Fibroblast of lung (primary cell): Measurements from ENCODE around the gene BMP6. TPM values are rescaled to one million over a fixed set of nuclear protein-coding genes. Genes with fewer than 3 reads are reported as not detected.

Source experiments
- DNase-seq, 2 donors: peaks; one replicate each; pipeline versions ENCODE4 v3.0.0 to v3.0.0-alpha.2; 2010; ENCODE audit warnings: low read depth in 2 of 2
- H2AFZ ChIP-seq: 2 replicates; pipeline ENCODE4 v1.5.1; 2012; ENCODE audit warnings: low read length, control low read depth, inconsistent platforms
- H3K27ac ChIP-seq: 2 replicates; pipeline ENCODE4 v1.5.1; 2011; ENCODE audit warnings: low read length, control low read depth; ENCODE audit not compliant: insufficient read depth
- H3K27me3 ChIP-seq: 2 replicates; pipeline ENCODE4 v1.5.1; 2011; ENCODE audit warnings: mild to moderate bottlenecking, low read length; ENCODE audit not compliant: control insufficient read depth, insufficient read depth
- H3K36me3 ChIP-seq: 2 replicates; pipeline ENCODE4 v1.5.1; 2011; ENCODE audit warnings: low read length; ENCODE audit not compliant: control insufficient read depth, insufficient read depth
- H3K4me1 ChIP-seq: 2 replicates; pipeline ENCODE4 v1.5.1; 2011; ENCODE audit warnings: low read length; ENCODE audit not compliant: control insufficient read depth, insufficient read depth; ENCODE audit errors: extremely low read depth
- H3K4me2 ChIP-seq: 2 replicates; pipeline ENCODE4 v1.5.1; 2011; ENCODE audit warnings: low read length, control low read depth; ENCODE audit not compliant: insufficient read depth; ENCODE audit errors: extremely low read depth
- H3K4me3 ChIP-seq, 4 experiments: fragments of 200-600 bp in 1 of 4; sonication (generic) in 1 of 4; replicated peaks in 1 of 4; 2 replicates each; pipeline ENCODE4 v1.5.1; 2011 to 2016; ENCODE audit warnings: low read length in 4 of 4, low read depth in 3 of 4, mild to moderate bottlenecking in 3 of 4, control low read depth in 2 of 4, inconsistent platforms in 1 of 4, mixed read lengths in 1 of 4; ENCODE audit not compliant: insufficient read depth in 1 of 4; ENCODE audit errors: control extremely low read depth in 1 of 4
- H3K79me2 ChIP-seq: 2 replicates; pipeline ENCODE4 v1.5.1; 2012; ENCODE audit warnings: mild to moderate bottlenecking, low read length, inconsistent platforms; ENCODE audit not compliant: control insufficient read depth, insufficient read depth
- H3K9ac ChIP-seq: 2 replicates; pipeline ENCODE4 v1.5.1; 2011; ENCODE audit warnings: mild to moderate bottlenecking, low read length, control low read depth; ENCODE audit not compliant: insufficient read depth
- H3K9me3 ChIP-seq: 2 replicates; pipeline ENCODE4 v1.5.1; 2012; ENCODE audit warnings: low read depth, low read length; ENCODE audit not compliant: control insufficient read depth, insufficient read depth
- H4K20me1 ChIP-seq: 2 replicates; pipeline ENCODE4 v1.5.1; 2011; ENCODE audit warnings: low read length; ENCODE audit not compliant: control insufficient read depth, insufficient read depth; ENCODE audit errors: extremely low read depth
- EZH2 ChIP-seq: IDR thresholded peaks from 2 replicates; pipeline ENCODE4 v1.5.1; 2012; ENCODE audit warnings: low read length, control low read depth, mild to moderate bottlenecking; ENCODE audit errors: missing control alignments
- polyA plus RNA-seq, 2 donors: library from polyadenylated mRNA; depleted of rRNA in 1 of 2; stranded (reverse) in 1 of 2; unstranded in 1 of 2; fragments of >200 nt; gene quantifications; 2 replicates each; pipeline ENCODE4 v1.2.1, GENCODE V29; 2011 to 2012; ENCODE audit warnings: missing spikeins in 1 of 2
- total RNA-seq: library from RNA; depleted of rRNA; stranded (reverse); fragments of >200 nt; gene quantifications from 2 replicates; pipeline ENCODE4 v1.2.1, GENCODE V29; 2014
- TF ChIP-seq, protein P1 (sequence below), 2 donors: IDR thresholded peaks in 1 of 2; conservative IDR thresholded peaks in 1 of 2; 1 replicate in 1 of 2; 2 replicates in 1 of 2; pipeline ENCODE4 v1.5.1; 2011 to 2012; ENCODE audit warnings: low read length in 2 of 2, control low read depth in 1 of 2, inconsistent platforms in 1 of 2, low read depth in 1 of 2, mild to moderate bottlenecking in 1 of 2

The BMP6 gene
- total and polyA plus RNA-seq, 2 donors (not counting 1 experiment from before 2014, with no cell fraction given) = under 0.01 to 0.20 TPM

DNA sequence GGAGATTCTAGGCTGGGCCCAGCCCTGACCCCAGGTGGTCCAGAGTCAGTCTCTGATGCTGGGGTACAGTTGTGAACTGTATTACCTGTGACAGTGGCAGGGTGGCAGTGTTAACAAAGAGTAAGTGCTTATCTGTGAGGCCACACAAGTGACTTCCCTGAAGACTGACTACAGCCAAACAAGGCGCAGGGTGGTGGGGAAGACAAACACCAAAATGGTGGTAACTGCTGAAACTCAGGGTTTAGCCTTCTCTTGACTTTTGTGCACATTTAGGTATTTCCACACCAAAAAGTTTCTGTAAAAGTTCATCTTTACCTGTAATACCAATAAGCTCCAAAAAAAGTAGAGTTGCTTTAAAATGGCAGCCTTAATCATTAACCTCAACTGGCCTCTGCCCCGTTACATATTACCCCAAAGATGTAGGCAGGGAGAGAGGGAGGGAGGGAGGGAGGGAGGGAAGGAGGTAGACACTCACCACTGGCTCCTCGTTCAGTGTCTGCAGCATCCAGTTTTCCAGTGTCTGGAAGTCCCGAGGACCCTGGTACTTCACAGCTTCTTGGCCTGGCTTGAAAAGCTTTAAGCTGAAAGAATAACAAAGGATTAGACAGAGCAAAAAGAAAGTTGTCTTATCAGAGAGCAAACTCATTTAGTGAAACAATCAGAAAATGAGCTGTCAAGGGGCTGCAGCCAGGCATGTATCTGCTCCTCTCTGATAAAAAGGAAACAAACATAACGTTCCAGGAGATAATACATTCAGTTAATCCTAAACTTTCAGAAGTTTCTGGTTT lies 173.4 kb downstream of the BMP6 start:
- Histone ChIP-seq H3K4me1 (no peaks in the 10 kb centered on the region), H3K9ac (no peak overlapping the region), H3K9me3 (no peaks in the 10 kb centered on the region), H3K79me2 (no peaks in the 10 kb centered on the region), H3K27me3 (no peaks in the 10 kb centered on the region), H3K4me3 (no peak overlapping the region), H2AFZ (no peak overlapping the region), H4K20me1 (no peaks in the 10 kb centered on the region), H3K4me2 (no peak overlapping the region), H3K36me3 (peaks cover 31% of the 10 kb centered on the region), H3K27ac (no peak overlapping the region)
- TF ChIP-seq EZH2 = no peak
- peak in 1 of 2 donors; percentile 13 for DNase-seq

DNA sequence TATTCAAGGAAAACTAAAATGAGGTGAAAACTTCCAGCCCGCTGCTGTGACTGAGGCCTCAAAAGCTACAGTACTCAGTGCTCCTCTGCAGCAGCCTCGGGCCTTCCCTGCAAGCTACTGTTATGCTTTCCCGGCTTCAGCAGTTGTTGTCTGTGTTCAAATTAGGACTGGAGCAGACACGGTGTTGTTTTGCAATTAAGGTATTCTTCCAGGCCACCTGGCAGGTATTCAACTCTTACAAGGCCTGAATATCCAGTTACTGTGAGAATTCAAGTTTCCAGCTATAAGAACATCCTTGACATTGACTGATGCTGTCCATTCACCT lies 174.0 kb downstream of the BMP6 start:
- Histone ChIP-seq H3K4me1 (no peaks in the 10 kb centered on the region), H4K20me1 (no peaks in the 10 kb centered on the region), H3K4me3 (no peak overlapping the region), H3K27ac (no peak overlapping the region), H3K79me2 (peaks cover 3% of the 10 kb centered on the region), H3K4me2 (no peak overlapping the region), H3K9ac (no peak overlapping the region), H3K36me3 (peaks cover 31% of the 10 kb centered on the region), H3K27me3 (no peaks in the 10 kb centered on the region), H2AFZ (no peak overlapping the region), H3K9me3 (no peaks in the 10 kb centered on the region)
- no peak for DNase-seq
- TF ChIP-seq EZH2 = no peak
- TF ChIP-seq, protein P1, sequence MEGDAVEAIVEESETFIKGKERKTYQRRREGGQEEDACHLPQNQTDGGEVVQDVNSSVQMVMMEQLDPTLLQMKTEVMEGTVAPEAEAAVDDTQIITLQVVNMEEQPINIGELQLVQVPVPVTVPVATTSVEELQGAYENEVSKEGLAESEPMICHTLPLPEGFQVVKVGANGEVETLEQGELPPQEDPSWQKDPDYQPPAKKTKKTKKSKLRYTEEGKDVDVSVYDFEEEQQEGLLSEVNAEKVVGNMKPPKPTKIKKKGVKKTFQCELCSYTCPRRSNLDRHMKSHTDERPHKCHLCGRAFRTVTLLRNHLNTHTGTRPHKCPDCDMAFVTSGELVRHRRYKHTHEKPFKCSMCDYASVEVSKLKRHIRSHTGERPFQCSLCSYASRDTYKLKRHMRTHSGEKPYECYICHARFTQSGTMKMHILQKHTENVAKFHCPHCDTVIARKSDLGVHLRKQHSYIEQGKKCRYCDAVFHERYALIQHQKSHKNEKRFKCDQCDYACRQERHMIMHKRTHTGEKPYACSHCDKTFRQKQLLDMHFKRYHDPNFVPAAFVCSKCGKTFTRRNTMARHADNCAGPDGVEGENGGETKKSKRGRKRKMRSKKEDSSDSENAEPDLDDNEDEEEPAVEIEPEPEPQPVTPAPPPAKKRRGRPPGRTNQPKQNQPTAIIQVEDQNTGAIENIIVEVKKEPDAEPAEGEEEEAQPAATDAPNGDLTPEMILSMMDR (conservative IDR thresholded peaks at IDR 0.05 in 1 of 2, IDR thresholded peaks at IDR 0.05 in 1 of 2; ENCODE audit: low read depth in 1 of 2, low read length in 2 of 2) = no peak

DNA sequence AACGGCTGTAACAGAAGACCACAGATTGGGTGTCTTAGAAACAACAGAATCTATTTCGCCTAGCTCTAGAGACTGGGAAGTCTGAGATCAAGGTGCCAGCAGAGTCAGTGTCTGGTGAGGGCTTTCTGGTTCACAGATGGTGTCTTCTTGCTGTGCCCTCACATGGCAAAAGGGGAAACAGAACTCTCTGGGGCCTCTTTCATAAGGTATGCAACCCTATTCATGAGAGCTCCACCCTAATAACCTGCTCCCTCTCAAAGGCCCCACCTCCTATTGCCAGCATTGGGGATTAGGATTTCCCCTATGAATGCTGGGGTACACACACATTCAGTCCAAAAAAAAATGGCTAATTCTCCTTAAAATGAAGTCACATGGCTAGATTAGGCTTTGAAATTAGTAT lies 174.7 kb downstream of the BMP6 start:
- H3K36me3 ChIP-seq = peaks cover 29% of the 10 kb centered on the region
- no peaks in the 10 kb centered on the region for H4K20me1 ChIP-seq
- no peak for DNase-seq
- H3K9me3 ChIP-seq = no peaks in the 10 kb centered on the region
- H3K79me2 ChIP-seq = peaks cover 9% of the 10 kb centered on the region
- no peak for TF ChIP-seq EZH2
- TF ChIP-seq, protein P1 (conservative IDR thresholded peaks at IDR 0.05 in 1 of 2, IDR thresholded peaks at IDR 0.05 in 1 of 2; ENCODE audit: low read depth in 1 of 2, low read length in 2 of 2) = no peak
- no peaks in the 10 kb centered on the region for H3K4me1 ChIP-seq
- H3K9ac ChIP-seq = no peak overlapping the region
- no peak overlapping the region for H3K27ac ChIP-seq
- H3K4me2 ChIP-seq = no peak overlapping the region
- H3K4me3 ChIP-seq = no peak overlapping the region
- H3K27me3 ChIP-seq = no peaks in the 10 kb centered on the region
- H2AFZ ChIP-seq = no peak overlapping the region
